Daoy (cell line): ENCODE results near the gene MRGPRD. TPM values are rescaled to one million over a fixed set of nuclear protein-coding genes. Genes with fewer than 3 reads are reported as not detected.

Source experiments
- DNase-seq: peaks from one replicate; pipeline ENCODE4 v3.0.0-alpha.2; 2015; ENCODE audit warnings: low read depth
- total RNA-seq: library from RNA; depleted of rRNA; stranded (reverse); fragments of >200 nt; shearing (Covaris generic); gene quantifications from 2 replicates; pipeline ENCODE4 v1.2.3, GENCODE V29; 2014; rRNA removed

Gene MRGPRD
- total RNA-seq: not detected in 2 replicates

- DNase-seq: no peak
Observed at GRCh38 chr11:68980776-68981065, at the start of gene MRGPRD. TSS of gene MRGPRD (minus strand) at chr11:68980986. CDS start at chr11:68980986, 0 bp downstream.

DNA sequence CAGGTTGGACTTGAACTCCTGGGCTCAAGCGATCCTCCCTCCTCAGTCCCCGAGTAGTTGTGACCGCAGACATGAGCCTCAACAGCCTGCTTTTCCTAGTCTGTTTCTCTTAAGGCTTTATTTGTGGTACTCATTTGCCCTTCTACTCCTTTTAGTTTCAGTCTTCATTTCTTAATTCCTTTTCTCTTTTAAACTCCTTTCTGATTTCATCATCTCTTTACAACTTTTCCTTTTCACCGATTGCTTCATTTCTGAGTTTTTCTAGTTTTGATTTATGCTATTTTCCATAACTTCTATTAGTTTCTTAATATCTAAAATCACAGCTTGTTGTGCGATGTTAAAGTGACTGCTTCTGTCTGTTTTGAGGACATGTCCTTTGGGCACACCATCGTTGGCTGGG, 49.5 kb upstream of the MRGPRD start:
- no peak for DNase-seq

DNA sequence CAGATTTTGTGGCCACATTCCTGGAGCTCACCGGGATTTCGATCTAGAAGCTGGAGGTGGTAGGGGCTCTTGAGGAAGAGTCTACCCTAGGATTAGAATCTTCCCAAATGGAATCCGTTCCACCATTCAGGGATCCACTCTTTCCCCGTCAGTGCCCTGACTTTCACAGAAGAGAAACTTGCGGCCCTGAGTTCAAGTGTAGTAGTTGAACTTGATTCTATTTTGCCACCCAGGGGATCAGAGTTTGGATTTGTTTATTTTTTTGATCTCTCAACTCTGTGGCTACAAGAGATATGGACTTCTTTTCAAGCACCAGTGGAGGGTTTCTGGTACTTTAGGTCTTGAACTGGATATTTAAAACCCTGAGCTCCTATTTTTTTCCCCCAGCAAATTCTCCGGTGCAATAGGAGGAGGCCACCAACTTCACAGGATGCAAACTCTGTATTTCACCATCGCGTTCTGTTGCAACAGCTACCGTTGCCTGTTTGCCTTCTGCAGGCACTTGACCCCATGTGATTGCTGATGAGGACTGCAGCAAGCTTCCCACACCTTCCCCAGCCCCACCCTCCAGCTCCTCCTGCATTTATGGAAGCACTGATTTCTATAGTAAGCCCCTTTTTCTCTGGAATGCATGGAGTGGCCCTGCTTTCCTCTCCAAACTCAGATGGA, 47.1 kb upstream of the MRGPRD start:
- no peak for DNase-seq

- DNase-seq: no peak
Observed at GRCh38 chr11:69024509-69024908, 43.7 kb upstream of the MRGPRD start.

DNA sequence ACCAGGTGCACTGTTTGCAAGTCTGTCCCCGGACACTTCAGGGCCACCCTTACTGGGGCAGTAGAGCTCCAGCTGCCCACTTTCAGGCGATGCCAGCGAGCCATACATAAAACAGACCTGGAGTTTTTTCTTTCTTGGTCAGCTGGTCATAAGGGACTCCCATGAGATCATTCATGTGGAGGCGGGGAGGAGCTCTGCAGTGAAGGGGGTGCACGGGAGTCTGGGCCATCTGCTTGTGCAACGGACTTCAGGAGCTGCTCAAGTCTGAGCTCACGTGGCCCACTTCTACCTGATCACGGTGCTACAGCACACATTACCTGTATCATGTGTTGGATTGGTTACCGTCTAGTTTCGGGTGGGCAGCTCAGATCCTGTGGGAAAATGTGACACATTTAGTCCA, 41.5 kb upstream of the MRGPRD start:
- DNase-seq: no peak

DNA sequence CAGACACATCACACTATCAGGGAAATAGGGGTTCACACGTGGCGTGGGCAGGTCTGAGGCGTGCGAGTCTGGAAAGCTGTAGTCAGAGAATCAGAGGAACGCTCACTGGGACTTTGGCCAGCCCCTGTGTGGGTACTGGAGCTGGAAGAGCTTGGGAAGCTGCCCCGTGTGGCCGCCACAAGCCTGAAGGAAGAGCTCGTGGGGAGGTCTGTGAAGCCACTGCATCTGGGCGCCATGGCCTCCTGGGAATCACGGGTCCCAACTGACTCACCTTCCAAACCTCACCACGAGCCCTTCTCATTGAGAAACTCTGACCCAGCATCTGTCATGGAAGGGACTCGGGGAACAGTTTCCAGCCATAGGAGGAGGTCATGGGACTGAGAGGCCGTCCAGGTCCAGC, 38.1 kb upstream of the MRGPRD start:
- peak; percentile 21 for DNase-seq

DNA sequence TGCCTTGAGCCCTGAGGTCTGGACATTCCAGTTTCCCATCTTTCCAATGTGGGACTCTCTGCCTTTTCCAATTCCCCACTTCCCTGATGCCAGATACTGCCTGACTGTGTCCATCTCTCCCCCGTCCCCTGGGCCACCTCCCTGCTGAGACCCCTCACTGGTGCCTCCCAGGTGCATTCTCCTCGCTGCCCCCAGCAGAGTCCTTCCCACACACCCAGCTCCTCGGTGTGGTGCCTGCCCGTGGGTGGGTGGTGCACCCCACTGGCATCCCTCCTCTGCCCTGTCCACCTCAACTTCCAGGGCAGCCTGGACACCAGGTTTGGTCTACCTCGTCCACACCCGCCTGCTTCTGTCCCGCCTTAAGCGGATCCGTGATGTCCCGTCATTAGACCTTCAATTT, 37.2 kb upstream of the MRGPRD start:
- DNase-seq: no peak

DNA sequence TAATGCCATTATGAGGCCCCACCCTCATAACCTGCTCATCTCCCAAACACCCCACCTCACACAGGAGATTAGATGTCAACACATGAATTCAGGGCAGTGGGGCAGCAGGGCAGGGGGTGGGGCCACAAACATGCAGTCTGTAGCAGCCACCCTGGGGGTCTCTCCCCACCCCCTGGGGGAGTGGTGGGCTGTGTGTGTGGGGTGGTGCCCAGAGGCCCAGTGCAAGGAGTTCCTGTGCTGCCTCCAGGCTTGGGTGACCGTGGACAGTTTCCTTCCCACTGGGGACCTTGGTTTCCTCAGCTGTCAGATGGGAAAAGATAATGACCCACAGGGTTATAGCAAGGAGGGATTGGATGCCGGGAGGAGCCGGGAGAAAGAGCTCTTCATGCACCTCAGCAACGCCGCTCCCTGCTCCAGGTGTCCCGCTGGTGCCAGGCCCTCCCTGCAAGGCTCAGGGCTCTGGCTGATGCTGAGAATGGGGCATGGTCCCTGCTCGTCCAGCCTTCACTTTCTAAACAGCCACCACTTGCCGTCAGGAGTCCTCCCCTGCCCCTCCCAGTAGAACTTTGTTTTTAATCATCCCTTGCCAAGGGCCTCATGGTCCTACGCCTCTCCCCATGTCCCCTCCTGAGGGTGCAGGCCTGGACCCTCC, 34.2 kb upstream of the MRGPRD start:
- DNase-seq: no peak

DNA sequence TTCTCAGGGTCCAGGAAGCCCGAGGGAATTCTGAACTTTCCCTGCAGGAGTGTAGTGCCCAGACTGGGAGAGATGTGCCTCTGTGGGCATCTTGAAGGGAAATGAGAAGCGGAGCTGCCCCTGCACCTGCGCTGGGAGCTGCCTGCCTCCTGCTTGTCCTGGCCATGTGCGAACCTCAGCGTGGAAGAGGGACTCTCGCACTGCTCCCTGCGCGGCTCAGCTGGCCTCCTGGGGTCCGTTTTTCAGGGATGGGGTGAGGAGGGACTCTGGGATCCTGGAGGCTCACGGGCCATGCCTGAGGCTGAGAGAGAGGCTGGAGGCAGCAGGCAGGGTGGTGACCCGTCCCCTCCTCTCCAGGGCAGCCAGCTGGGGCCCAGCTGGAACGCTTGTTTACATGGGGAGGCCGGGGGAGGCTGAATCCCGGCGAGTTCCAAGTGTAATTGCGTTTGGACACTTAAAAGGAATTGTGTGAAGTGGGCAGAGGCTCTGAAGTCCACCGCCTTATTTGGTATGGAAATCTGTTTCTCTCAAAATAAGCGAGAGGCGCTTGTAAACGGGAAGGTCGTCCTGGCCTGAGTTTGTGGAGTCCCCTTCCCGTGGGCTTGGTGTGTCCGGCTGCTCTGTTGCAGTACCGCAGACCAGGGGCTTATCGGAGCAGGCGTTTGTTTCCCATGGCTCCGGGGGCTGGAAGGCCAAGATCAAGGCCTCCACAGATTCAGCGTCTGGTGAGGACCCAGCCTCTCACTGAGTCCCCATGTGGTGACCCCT, 33.5 kb upstream of the MRGPRD start:
- DNase-seq: no peak

DNA sequence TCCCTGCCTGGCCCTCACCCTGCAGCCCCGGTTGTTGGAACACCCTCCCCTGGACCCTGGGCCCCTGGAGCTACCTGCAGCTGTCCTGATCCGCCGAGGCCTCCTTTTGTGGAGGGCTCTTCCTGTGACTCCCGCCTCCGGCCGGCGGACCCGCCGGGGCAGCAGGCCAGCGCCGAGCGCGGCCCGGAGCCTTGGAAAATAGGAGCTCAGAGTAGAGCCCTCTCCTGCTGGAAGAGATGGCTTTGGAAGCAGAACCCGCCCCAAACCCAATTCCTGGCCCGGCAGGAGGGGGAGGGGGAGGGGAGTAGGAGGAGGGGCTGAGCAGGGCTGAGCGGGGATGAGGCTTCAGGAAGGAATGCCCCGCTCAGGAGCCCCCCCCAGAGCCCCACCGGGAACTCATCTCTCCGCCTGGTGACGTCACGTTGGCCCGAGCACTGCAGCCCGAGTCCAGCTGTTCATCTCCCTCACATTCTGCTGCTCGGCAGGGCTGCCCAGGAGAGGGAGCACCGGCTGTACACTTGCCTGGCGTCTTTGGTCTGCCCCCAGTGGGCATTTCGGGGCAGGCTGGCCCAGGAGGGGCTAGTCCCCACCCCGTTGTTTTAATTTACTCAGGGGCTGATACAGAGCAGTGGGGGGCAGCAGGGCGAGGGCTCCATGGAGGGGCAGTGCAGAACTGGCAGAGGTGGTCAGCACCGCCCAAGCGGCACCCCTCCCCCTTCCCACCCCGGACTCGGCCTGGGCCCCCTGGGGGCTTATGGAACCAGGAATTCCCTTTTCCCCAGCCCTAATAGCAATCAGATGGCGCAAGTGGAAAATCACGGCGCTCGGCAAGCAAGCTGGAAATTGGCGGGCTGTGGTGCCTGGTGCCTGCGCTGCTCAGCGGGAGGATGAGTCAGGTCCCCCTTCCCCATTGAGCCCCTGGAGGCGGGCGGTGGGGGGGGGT, 32.5 kb upstream of the MRGPRD start, which contains the start of gene MRGPRF:
TSS of gene MRGPRF (minus strand) at position 238 of the 943 bp plus-strand sequence. CDS start 3,345 bp downstream, outside the sequence.
- DNase-seq: no peak

GRCh38 chr11:69012092-69013008, 31.6 kb upstream of the MRGPRD start:
- no peak for DNase-seq

DNA sequence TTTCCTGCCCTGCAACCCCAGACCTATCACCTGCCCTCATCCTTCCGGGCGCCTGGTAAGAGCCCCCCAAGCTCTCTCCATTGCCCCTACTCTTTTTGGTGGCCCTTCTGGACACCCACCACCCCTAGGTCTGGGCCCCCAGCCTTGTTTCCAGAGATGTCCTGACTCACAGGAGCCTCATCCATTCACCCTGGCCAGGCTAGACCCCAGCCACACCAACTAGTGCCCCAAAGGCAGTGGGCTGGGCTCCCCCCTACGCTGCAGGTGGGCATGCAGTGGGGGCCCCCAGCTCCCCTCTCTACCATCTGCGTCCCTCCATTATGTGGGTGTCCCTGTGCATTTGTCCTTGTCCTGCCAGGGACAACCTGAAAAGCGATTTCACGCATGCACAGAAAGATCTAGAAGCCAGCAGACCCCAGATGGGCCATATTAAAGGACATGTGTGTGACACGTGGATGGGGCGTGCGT, 30.9 kb upstream of the MRGPRD start:
- DNase-seq: no peak

- peak; percentile 70 for DNase-seq
Observed at GRCh38 chr11:69010964-69011623, 30.3 kb upstream of the MRGPRD start.

GRCh38 chr11:69010361-69010891, 29.6 kb upstream of the MRGPRD start:
- DNase-seq: peak; percentile 39

DNA sequence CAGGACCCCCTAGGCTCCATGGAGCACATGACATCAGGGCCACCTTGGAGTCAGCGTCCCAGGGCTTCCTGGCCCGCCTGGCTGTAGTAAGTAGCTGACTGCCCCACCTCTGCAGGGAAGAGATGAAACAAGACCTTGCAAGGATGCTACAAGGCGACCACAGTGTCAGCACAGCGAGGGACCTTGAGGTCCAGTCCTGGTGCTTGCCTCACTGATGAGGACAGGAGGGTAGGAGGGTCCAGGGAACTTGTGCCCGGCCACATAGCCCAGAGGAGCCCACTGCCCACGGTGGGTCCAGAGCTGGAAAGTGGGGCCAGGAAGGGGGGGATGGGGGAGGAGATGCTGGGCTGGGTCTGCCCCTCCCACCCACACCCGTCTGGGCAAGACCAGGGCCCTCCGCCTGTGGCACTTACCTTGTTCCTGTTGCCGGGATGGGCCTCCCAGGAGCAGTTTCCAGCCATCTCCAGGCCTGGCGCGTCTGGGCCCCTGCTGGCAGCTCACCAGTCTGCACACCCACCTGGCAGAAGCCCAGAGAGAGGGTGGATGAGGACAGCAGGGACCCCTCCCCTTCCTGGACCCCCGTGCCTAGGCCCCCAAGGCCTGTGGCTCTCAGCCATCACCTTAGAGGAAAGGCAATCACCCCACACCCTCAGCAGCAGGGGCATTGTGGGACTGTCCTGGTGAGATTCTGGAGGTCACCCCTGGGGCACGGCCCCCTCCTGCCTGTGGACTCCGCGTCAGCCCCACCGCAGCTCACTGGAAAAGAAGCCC, 28.8 kb upstream of the MRGPRD start:
- peak; percentile 33 for DNase-seq

DNA sequence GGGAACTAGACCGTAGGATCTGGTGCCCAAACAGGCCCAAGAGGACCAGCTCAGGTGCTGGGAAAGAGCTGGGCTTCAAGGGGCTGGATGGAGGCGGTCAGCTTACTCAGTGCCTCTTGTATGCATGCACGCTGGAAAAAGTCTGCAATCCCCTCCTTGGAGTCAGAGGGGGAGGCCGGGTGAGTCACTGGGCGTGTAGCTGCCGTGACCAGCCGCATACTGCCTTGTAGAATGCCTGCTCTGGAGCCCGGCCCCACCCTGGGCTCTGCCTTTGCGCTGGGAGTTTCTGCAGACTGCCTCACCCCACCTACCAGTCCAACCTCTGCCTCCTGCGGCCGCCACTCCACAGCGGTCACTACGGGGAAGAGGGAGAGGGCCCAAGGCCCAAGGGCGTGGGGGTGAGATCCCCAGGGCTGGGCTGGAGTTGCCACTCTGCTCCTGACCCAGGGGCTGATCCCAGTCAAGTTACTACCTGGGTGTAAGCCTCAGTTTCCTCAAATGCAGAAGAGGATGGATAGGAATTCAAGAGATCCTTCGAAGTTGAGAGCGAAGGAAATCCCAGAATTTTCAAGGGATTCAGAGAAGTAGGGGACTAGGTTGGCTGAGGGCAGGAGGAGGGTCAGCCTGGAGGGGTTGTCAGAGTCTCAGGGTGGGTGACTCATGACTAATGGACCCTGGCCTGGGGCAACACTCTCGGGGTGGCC, 28.1 kb upstream of the MRGPRD start:
- DNase-seq: peak; percentile 96

DNA sequence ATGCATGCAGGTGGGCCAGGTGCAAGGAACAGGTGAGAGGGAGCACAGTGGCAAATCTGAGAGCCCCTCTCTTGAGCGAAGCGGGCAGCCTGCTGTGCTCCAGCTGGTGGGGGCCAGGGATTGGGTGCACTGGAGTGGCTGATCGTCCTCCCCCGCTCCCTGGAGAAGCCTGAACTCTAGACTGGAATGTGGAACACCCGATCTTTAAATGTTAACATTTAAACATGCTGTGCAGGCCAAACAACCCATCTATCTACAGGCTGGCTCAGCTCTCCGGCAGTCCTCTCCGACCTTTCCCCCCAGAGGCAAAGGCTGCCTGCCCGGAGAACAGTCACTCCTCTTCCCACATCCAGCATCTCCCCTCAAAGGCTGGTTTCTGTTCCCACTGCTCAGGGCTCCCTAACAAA, 27.2 kb upstream of the MRGPRD start:
- no peak for DNase-seq

DNA sequence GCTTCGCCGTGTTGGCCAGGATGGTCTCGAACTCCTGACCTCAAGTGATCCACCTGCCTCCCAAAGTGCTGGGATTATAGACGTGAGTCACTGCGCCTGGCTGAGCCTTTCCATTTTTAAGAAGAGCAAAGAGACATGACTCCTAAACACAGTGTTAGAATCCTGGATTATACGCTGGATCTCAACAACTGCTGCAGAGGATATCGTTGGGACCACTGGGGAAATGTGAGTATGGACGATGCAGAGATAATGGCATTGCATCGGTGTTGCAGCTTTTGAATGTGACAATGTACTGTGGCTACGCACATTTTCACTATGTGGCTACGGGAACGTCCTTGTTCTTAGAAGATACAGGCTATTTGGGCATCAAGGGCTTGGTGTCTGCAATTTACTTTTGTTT, 26.0 kb upstream of the MRGPRD start:
- DNase-seq: no peak
